Measurements from ENCODE around the gene ACTR5. TPM values are rescaled to one million over a fixed set of nuclear protein-coding genes. Genes with fewer than 3 reads are reported as not detected.

Gene ACTR5
- polyA plus RNA-seq, 1 donor from 2014 or later = 23.3 TPM

DNA sequence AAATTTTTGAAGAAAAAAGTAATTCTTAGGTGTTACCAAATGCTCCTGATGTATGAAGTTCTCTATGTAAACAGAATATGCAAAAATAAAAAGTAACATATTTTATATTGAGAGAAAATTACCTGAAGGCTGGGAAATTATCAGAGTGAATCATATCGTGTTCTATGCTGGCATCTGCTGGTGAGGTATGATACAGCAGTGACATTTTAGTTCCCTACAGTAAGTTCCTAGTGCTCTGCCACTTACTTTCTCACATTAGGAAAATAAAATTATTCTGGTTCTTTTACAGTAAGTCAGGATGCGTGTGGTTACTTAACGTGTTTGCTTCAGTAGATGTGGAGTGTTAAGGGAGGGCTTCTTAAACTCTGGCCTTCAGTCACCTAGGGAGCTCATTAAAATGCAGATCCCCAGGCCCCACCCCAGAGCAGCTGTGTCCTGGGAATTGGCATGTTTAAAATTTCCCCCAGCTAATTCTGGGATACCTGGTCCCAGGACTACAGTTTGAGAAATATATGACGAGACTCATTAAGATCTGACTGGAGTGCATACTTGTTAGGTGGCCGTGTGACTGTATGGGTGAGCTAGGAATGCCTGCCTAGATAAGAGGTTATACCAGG lies 3.2 kb downstream of the ACTR5 start:
- Histone ChIP-seq H3K27me3 (ENCODE audit: insufficient read depth, low read depth, low read length) (no peaks in the 10 kb centered on the region), H3K36me3 (ENCODE audit: insufficient read depth, low read length) (peaks cover 11% of the 10 kb centered on the region), H4K20me1 (ENCODE audit: insufficient read depth) (no peaks in the 10 kb centered on the region), H2AFZ (ENCODE audit: low read depth, low read length) (no peak overlapping the region), H3K4me2 (ENCODE audit: low read length) (no peak overlapping the region), H3K4me3 (ENCODE audit: low read length) (no peak overlapping the region), H3F3A (ENCODE audit: insufficient read depth, low read length, poor library complexity, severe bottlenecking) (peaks cover 3% of the 10 kb centered on the region), H3K79me2 (replicated peaks; ENCODE audit: insufficient read depth, low read length) (peaks cover 22% of the 10 kb centered on the region), H3K9me2 (ENCODE audit: insufficient read depth, low read length) (no peaks in the 10 kb centered on the region), H3K9ac (ENCODE audit: low read length) (no peak overlapping the region), H3K9me3 (ENCODE audit: low read length) (no peaks in the 10 kb centered on the region), H3K27ac (ENCODE audit: low read length) (no peak overlapping the region)
- TF ChIP-seq MXI1 (conservative IDR thresholded peaks at IDR 0.05; ENCODE audit: poor library complexity, severe bottlenecking) (no peak), SMC3 (conservative IDR thresholded peaks at IDR 0.05; ENCODE audit: poor library complexity) (peak; percentile 91), TAF1 (IDR thresholded peaks at IDR 0.05; ENCODE audit: low read depth) (no peak), CTCF (IDR thresholded peaks at IDR 0.05; ENCODE audit: poor library complexity, severe bottlenecking) (peak; percentile 90), RAD21 (conservative IDR thresholded peaks at IDR 0.05) (peak; percentile 92), EP300 (conservative IDR thresholded peaks at IDR 0.05; ENCODE audit: poor library complexity, severe bottlenecking) (no peak), EZH2 (IDR thresholded peaks at IDR 0.05; ENCODE audit: borderline replicate concordance, insufficient read depth, low read length, poor library complexity, severe bottlenecking) (no peak)
- TF ChIP-seq, protein P1, sequence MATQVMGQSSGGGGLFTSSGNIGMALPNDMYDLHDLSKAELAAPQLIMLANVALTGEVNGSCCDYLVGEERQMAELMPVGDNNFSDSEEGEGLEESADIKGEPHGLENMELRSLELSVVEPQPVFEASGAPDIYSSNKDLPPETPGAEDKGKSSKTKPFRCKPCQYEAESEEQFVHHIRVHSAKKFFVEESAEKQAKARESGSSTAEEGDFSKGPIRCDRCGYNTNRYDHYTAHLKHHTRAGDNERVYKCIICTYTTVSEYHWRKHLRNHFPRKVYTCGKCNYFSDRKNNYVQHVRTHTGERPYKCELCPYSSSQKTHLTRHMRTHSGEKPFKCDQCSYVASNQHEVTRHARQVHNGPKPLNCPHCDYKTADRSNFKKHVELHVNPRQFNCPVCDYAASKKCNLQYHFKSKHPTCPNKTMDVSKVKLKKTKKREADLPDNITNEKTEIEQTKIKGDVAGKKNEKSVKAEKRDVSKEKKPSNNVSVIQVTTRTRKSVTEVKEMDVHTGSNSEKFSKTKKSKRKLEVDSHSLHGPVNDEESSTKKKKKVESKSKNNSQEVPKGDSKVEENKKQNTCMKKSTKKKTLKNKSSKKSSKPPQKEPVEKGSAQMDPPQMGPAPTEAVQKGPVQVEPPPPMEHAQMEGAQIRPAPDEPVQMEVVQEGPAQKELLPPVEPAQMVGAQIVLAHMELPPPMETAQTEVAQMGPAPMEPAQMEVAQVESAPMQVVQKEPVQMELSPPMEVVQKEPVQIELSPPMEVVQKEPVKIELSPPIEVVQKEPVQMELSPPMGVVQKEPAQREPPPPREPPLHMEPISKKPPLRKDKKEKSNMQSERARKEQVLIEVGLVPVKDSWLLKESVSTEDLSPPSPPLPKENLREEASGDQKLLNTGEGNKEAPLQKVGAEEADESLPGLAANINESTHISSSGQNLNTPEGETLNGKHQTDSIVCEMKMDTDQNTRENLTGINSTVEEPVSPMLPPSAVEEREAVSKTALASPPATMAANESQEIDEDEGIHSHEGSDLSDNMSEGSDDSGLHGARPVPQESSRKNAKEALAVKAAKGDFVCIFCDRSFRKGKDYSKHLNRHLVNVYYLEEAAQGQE (IDR thresholded peaks at IDR 0.05; ENCODE audit: borderline replicate concordance) = no peak

DNA sequence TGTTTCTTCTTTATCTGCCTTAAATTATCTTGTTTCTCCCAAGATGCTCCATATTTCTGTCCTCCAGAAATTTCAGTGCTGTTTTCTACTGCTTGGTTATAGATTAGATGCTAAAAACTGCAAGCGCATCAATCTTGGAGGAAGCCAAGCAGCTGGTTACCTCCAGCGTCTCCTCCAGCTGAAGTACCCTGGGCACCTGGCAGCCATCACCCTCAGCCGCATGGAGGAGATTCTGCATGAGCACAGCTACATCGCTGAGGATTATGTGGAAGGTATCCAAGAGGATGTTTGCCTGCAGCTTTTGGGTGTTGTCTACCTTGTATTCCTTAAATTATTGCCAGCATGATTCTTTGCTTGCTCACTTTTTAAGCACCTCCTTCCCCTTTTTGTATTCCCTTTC lies 3.8 kb downstream of the ACTR5 start:
- peaks cover 22% of the 10 kb centered on the region for H3K79me2 ChIP-seq (replicated peaks; ENCODE audit: insufficient read depth, low read length)
- peaks cover 3% of the 10 kb centered on the region for H3F3A ChIP-seq (ENCODE audit: insufficient read depth, low read length, poor library complexity, severe bottlenecking)
- H3K27ac ChIP-seq (ENCODE audit: low read length) = no peak overlapping the region
- H3K9me2 ChIP-seq (ENCODE audit: insufficient read depth, low read length) = no peaks in the 10 kb centered on the region
- H3K9ac ChIP-seq (ENCODE audit: low read length) = no peak overlapping the region
- no peaks in the 10 kb centered on the region for H3K27me3 ChIP-seq (ENCODE audit: insufficient read depth, low read depth, low read length)
- H3K4me3 ChIP-seq (ENCODE audit: low read length) = no peak overlapping the region
- no peaks in the 10 kb centered on the region for H4K20me1 ChIP-seq (ENCODE audit: insufficient read depth)
- no peak for TF ChIP-seq CTCF (IDR thresholded peaks at IDR 0.05; ENCODE audit: poor library complexity, severe bottlenecking)
- TF ChIP-seq TAF1 (IDR thresholded peaks at IDR 0.05; ENCODE audit: low read depth) = no peak
- no peak for TF ChIP-seq EP300 (conservative IDR thresholded peaks at IDR 0.05; ENCODE audit: poor library complexity, severe bottlenecking)
- TF ChIP-seq RAD21 (conservative IDR thresholded peaks at IDR 0.05) = no peak
- TF ChIP-seq, protein P1 (IDR thresholded peaks at IDR 0.05; ENCODE audit: borderline replicate concordance) = no peak
- no peak for TF ChIP-seq MXI1 (conservative IDR thresholded peaks at IDR 0.05; ENCODE audit: poor library complexity, severe bottlenecking)
- TF ChIP-seq EZH2 (IDR thresholded peaks at IDR 0.05; ENCODE audit: borderline replicate concordance, insufficient read depth, low read length, poor library complexity, severe bottlenecking) = no peak
- TF ChIP-seq SMC3 (conservative IDR thresholded peaks at IDR 0.05; ENCODE audit: poor library complexity) = no peak
- TF ChIP-seq POLR2AphosphoS5 (IDR thresholded peaks at IDR 0.05) = no peak
- H3K9me3 ChIP-seq (ENCODE audit: low read length) = no peaks in the 10 kb centered on the region
- no peak overlapping the region for H3K4me2 ChIP-seq (ENCODE audit: low read length)
- H2AFZ ChIP-seq (ENCODE audit: low read depth, low read length) = no peak overlapping the region
- peaks cover 14% of the 10 kb centered on the region for H3K36me3 ChIP-seq (ENCODE audit: insufficient read depth, low read length)

All from neural cell (in vitro differentiated cells).